Loucy (cell line): ENCODE results near the gene C14orf180.

ENCODE experiments used
- H2AFZ ChIP-seq: fragments of 200-600 bp; sonication (generic); 2 replicates; pipeline ENCODE4 v1.6.0; 2016; ENCODE audit warnings: antibody characterized with exemption, mild to moderate bottlenecking, low read length, moderate library complexity
- H3F3A ChIP-seq: fragments of 200-600 bp; 2 replicates; pipeline ENCODE4 v1.6.0; 2016; ENCODE audit warnings: antibody characterized with exemption, low read depth, mild to moderate bottlenecking
- H3K27me3 ChIP-seq: fragments of 200-600 bp; sonication (generic); 2 replicates; pipeline ENCODE4 v1.6.1; 2014; ENCODE audit warnings: low read length, mild to moderate bottlenecking; ENCODE audit not compliant: insufficient read depth, poor library complexity, severe bottlenecking
- H3K36me3 ChIP-seq: fragments of 200-600 bp; sonication (generic); 2 replicates; pipeline ENCODE4 v1.6.1; 2016; ENCODE audit warnings: low read length; ENCODE audit not compliant: insufficient read depth
- H3K4me1 ChIP-seq: fragments of 200-600 bp; sonication (generic); 2 replicates; pipeline ENCODE4 v1.5.1; 2014; ENCODE audit warnings: low read length, mild to moderate bottlenecking; ENCODE audit not compliant: insufficient read depth, poor library complexity, severe bottlenecking
- H3K4me2 ChIP-seq: fragments of 200-600 bp; sonication (generic); 2 replicates; pipeline ENCODE4 v1.6.0; 2014; ENCODE audit warnings: antibody characterized with exemption, low read length, low read depth, mild to moderate bottlenecking; ENCODE audit not compliant: poor library complexity, severe bottlenecking
- H3K4me3 ChIP-seq: fragments of 200-600 bp; sonication (generic); 2 replicates; pipeline ENCODE4 v1.5.1; 2014; ENCODE audit warnings: low read length, mild to moderate bottlenecking, mixed read lengths; ENCODE audit not compliant: poor library complexity, severe bottlenecking
- H3K79me2 ChIP-seq: fragments of 200-600 bp; sonication (generic); 2 replicates; pipeline ENCODE4 v1.6.1; 2014; ENCODE audit warnings: low read length; ENCODE audit not compliant: insufficient read depth
- H3K9ac ChIP-seq: fragments of 200-600 bp; sonication (generic); 2 replicates; pipeline ENCODE4 v1.6.0; 2014; ENCODE audit warnings: mild to moderate bottlenecking, low read depth, low read length, moderate library complexity; ENCODE audit not compliant: poor library complexity, severe bottlenecking
- H3K9me2 ChIP-seq: fragments of 200-600 bp; sonication (generic); replicated peaks from 2 replicates; pipeline ENCODE4 v1.6.1; 2016; ENCODE audit warnings: low read depth, low read length, mixed read lengths
- H3K9me3 ChIP-seq: fragments of 200-600 bp; sonication (generic); 2 replicates; pipeline ENCODE4 v1.6.1; 2014; ENCODE audit warnings: mild to moderate bottlenecking, antibody characterized with exemption, low read length, low read depth; ENCODE audit not compliant: insufficient read depth
- H4K20me1 ChIP-seq: fragments of 200-600 bp; sonication (generic); 2 replicates; pipeline ENCODE4 v1.6.0; 2014; ENCODE audit warnings: antibody characterized with exemption, low read length, mild to moderate bottlenecking; ENCODE audit not compliant: insufficient read depth, poor library complexity, severe bottlenecking
- CTCF ChIP-seq: fragments of 200-600 bp; sonication (generic); conservative IDR thresholded peaks from 2 replicates; pipeline ENCODE4 v1.5.1; 2014; ENCODE audit warnings: mild to moderate bottlenecking, antibody characterized with exemption, low read length
- EZH2phosphoT487 ChIP-seq: fragments of 200-600 bp; IDR thresholded peaks from 2 replicates; pipeline ENCODE4 v1.6.1; 2018; ENCODE audit warnings: antibody characterized with exemption, mild to moderate bottlenecking, moderate library complexity, borderline replicate concordance

C14orf180 gene

GRCh38 chr14:104550861-104551728 is 28.5 kb upstream of the C14orf180 start:
- TF ChIP-seq EZH2phosphoT487 (no peak), CTCF (no peak)
- H2AFZ ChIP-seq, result no peak overlapping the region
- no peaks in the 10 kb centered on the region for H3K9me3 ChIP-seq
- no peaks in the 10 kb centered on the region for H3K4me1 ChIP-seq
- no peaks in the 10 kb centered on the region for H3K27me3 ChIP-seq
- no peaks in the 10 kb centered on the region for H4K20me1 ChIP-seq
- no peaks in the 10 kb centered on the region for H3K79me2 ChIP-seq
- H3K9me2 ChIP-seq, result no peaks in the 10 kb centered on the region
- no peaks in the 10 kb centered on the region for H3K36me3 ChIP-seq
- H3K9ac ChIP-seq, result no peak overlapping the region
- H3K4me3 ChIP-seq, result no peak overlapping the region
- H3K4me2 ChIP-seq, result no peak overlapping the region
- H3F3A ChIP-seq, result no peaks in the 10 kb centered on the region

DNA sequence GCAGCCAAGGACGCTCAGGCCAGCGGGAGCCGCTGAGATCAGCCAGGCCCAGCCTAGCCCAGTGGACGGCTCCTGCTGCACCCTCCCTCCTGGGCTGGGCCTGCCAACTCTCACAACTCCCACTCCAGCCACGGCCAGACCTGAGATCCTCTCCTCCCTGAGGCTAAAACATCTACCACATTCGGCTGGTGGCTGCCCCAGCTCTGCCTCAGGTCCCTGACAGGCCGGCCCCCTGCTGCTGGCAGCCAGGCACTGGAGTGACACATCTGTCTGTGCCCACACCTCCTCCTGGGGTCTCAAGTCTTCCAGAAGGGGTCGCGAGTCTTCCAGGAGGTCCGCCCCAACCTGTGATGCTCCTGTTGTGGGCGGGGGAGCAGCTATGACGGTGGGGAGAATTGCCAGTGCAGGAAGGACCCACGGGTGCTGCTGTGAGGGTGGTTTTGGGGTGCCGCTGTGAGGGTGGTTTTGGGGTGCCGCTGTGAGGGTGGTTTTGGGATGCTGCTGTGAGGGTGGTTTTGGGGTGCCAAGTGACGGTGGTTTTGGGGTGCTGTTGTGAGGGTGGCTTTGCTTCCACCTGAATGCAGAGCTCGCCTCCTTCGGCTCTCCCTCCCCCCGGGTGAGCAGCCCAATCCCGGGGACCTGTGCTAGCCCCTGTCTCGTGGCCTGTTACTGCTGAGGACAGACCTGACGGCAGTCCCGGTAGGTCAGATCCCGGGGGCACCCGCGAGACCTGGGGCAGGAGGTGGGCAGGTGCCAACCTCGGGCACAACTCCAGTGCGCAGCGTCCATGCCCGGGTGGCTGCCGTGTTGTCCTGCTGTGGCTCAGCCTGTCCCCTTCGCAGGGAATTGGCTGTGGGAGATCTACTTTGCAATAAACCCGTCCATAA is 27.5 kb upstream of the C14orf180 start:
- H3F3A ChIP-seq, result no peaks in the 10 kb centered on the region
- H3K9me3 ChIP-seq, result no peaks in the 10 kb centered on the region
- H3K4me1 ChIP-seq, result no peaks in the 10 kb centered on the region
- H3K79me2 ChIP-seq, result no peaks in the 10 kb centered on the region
- no peak overlapping the region for H3K4me3 ChIP-seq
- H3K9me2 ChIP-seq, result no peaks in the 10 kb centered on the region
- H3K9ac ChIP-seq, result no peak overlapping the region
- TF ChIP-seq CTCF (no peak), EZH2phosphoT487 (no peak)
- H3K36me3 ChIP-seq, result no peaks in the 10 kb centered on the region
- no peak overlapping the region for H3K4me2 ChIP-seq
- no peak overlapping the region for H2AFZ ChIP-seq
- H4K20me1 ChIP-seq, result no peaks in the 10 kb centered on the region
- H3K27me3 ChIP-seq, result no peaks in the 10 kb centered on the region

DNA sequence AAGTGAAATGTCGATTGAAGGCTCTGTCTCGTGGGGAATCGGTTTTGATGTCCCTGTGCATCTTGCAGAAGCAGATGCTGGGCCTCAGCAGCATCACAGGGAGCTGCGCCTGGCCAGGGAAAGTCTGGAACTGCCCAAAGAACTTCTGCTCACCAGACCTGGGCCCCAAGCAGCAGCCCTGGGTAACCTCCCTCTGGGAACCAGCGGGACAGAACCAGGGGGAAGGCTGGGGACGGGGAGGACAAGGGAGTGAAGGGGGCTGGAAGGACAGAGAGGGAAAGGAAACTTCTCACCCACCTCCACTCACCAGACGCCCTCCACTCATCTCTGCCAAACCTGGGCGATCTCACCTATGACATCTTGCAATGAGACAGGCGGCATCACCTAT is 26.8 kb upstream of the C14orf180 start:
- Histone ChIP-seq H3K4me3 (no peak overlapping the region), H3K27me3 (no peaks in the 10 kb centered on the region), H3F3A (no peaks in the 10 kb centered on the region), H2AFZ (no peak overlapping the region), H3K4me2 (no peak overlapping the region), H3K4me1 (no peaks in the 10 kb centered on the region), H3K9ac (no peak overlapping the region), H3K9me3 (no peaks in the 10 kb centered on the region), H3K79me2 (no peaks in the 10 kb centered on the region), H4K20me1 (no peaks in the 10 kb centered on the region), H3K9me2 (no peaks in the 10 kb centered on the region), H3K36me3 (no peaks in the 10 kb centered on the region)
- no peak for TF ChIP-seq CTCF
- TF ChIP-seq EZH2phosphoT487, result no peak
